GM12865 (cell line): ENCODE measurements around the gene VGLL4.

Experiments used
- DNase-seq: peaks from one replicate; pipeline ENCODE4 v3.0.0; 2010; ENCODE audit warnings: low read depth
- H3K4me3 ChIP-seq: 2 replicates; pipeline ENCODE4 v1.5.1; 2011; ENCODE audit warnings: mild to moderate bottlenecking, low read depth, low read length, control low read depth
- TF ChIP-seq, protein P1 (sequence below): IDR thresholded peaks from 2 replicates; pipeline ENCODE4 v1.5.1; 2011; ENCODE audit warnings: low read length, control low read depth, low read depth, inconsistent platforms; ENCODE audit not compliant: insufficient read depth; ENCODE audit errors: missing control alignments

The VGLL4 gene

DNA sequence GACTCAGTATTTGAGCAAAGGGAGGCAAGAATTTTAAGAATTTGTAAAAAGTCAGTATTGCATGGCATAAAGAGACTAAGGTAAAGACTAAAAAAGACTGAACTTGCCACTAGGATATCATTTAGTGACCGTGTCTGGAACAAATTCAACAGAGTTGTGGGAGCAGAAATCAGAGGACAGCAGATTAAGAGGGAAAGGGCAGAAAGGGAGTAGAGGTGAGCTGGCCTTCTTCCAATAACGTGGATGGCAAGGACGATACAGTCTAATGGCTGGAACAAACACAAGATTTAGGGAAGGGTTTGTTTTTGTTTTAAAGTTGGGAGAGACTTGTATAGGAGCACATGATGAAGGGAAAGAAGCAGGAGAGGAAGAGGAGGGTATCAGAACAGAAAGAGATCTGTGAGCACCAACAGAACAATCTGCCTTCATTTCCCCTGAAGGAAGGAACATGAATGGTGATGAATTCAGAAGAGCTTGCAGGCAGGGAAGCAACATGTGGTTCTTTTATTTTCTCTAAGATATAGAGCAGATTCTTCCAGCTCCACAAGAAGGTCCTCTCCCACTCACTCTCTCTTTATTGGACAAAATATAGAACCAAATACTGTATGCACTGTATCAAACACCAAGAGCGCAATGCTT lies 8.6 kb downstream of the VGLL4 start:
- no peak overlapping the region for H3K4me3 ChIP-seq
- no peak for DNase-seq
- TF ChIP-seq, protein P1, sequence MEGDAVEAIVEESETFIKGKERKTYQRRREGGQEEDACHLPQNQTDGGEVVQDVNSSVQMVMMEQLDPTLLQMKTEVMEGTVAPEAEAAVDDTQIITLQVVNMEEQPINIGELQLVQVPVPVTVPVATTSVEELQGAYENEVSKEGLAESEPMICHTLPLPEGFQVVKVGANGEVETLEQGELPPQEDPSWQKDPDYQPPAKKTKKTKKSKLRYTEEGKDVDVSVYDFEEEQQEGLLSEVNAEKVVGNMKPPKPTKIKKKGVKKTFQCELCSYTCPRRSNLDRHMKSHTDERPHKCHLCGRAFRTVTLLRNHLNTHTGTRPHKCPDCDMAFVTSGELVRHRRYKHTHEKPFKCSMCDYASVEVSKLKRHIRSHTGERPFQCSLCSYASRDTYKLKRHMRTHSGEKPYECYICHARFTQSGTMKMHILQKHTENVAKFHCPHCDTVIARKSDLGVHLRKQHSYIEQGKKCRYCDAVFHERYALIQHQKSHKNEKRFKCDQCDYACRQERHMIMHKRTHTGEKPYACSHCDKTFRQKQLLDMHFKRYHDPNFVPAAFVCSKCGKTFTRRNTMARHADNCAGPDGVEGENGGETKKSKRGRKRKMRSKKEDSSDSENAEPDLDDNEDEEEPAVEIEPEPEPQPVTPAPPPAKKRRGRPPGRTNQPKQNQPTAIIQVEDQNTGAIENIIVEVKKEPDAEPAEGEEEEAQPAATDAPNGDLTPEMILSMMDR = no peak

DNA sequence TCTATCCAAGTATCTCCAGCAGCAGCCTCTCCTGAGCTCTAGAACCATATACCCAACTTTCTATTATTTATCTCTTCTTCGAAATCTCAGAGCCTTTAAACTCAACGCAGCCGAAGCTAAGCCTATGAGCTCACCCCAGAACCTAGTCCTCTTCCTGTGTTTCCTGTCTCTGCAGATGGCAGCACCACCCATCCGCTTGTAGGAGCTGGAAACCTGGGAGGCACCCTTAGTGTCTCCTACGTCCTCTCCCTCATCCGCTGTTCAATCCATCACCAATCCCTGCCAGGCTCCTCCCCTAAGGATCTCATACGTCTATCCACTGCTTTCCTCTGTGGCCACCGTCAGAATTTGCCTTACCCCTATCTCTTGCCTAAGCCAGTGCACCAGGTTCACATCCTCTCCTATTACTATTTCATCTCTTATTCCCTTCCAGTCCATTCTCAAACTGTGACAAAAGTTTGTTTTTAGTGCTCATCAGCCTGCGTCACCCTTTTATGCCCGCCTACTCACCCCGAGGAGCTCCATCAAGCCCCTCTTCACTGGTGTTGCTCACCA lies 9.6 kb downstream of the VGLL4 start:
- DNase-seq = no peak
- TF ChIP-seq, protein P1 = no peak
- H3K4me3 ChIP-seq = no peak overlapping the region

DNA sequence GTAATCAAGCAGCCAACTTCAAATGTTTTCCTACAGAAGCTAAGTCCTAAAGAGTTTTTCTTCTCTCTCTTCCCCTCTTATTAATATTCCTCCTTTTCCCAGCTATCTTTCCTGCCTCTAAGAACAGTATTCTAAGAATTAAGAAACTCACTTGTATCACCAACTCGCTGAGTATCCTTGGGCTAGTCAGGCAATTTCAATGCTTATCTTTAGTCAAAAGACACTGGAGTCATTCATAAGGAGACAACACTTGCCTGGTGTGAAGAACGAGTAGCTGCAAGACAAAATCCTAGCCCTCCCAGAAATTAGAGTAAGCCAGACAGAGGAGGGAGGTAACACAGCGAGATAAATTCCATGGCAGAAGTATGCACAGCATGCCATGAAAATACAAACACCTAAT lies 10.7 kb downstream of the VGLL4 start:
- no peak overlapping the region for H3K4me3 ChIP-seq
- TF ChIP-seq, protein P1 = no peak
- no peak for DNase-seq

DNA sequence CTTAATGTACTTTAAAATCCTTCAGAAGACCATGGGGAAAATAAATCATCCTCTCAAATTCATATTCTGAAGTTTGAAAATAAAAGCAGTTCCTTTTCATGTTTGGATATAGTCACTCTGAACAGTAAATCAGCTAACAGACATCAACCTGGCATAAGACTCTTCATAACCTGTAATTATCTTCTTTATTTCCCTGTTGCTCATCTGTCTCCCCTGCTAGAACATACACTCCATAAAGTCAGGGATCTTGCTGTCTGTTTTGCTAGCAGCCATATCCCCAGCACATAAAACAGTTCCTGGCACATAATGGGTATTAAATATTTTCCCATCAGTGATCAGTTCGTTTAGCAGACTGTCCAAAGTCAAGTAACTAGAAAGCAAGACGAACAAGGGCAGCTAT lies 11.2 kb downstream of the VGLL4 start:
- DNase-seq = no peak
- H3K4me3 ChIP-seq = no peak overlapping the region
- TF ChIP-seq, protein P1 = no peak

DNA sequence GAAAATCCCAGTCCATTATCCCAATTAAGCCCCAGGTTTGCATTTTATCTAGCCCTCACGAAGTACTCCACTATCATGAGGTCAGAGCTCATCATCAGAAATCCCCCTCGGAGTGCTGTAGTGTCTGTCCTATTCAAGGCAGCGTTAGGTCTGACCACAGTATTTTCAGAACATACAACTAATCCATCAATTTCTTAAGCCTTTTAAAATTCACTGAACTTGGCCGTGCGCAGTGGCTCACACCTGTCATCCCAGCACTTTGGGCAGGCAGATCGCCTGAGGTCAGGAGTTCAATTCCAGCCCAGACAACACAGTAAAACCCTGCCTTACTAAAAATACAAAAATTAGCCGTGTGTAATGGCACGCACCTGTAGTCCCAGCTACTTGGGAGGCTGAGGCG lies 11.9 kb downstream of the VGLL4 start:
- no peak overlapping the region for H3K4me3 ChIP-seq

DNA sequence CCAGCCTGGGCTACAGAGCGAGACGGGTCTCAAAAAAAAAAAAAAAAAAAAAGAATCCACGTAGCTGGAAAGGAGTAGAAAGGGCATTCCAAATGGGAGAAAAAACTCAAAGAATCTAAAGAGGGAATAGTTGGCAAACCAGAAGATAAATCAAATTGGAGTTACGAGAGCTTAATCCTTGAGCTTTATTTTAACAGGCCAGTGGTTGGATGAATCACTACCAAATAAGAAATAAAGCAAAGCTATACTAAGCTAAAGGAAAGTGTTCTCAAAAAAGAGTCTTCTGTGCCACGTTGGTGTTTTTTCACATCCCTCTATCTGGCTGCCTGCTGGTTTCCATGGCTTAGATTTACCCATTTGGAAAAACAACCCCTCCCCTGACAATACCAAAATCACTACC lies 14.0 kb downstream of the VGLL4 start:
- no peak overlapping the region for H3K4me3 ChIP-seq
- TF ChIP-seq, protein P1 = no peak
- DNase-seq = no peak

More for the DNA sequence above, 11.9 kb downstream of the VGLL4 start:
- DNase-seq = no peak
- TF ChIP-seq, protein P1 = no peak

DNA sequence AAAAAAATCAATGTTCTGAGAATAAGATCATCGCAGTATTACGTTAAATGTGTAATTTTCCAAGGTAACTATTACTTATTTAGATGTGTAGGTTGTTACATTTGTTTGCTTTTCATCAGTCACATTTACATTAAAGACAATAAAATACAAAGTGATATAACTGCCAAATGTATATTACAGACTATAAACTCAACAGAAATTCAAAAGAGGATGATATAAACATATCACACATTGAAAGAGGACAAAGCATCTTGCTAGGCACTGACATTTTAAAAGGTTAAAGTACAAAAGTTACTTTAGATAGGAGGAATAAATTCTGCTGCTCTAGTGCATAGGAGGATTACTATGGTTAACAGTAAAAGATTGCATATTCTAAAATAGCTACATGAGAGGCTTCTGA lies 16.1 kb downstream of the VGLL4 start:
- TF ChIP-seq, protein P1 = no peak
- DNase-seq = no peak
- H3K4me3 ChIP-seq = no peak overlapping the region
